GM19452 (cell line): ENCODE measurements around the gene BCL7C.
"Not testable (repeated sequence)": the region's sequence is repeated elsewhere in the genome, so short reads cannot be mapped to it uniquely, and the experiment has no call there.

Source experiments
- ATAC-seq: cut with Tn5 transposase; IDR thresholded peaks from one replicate; pipeline ENCODE4 v1.9.1; 2021; ENCODE audit not compliant: unreplicated experiment

BCL7C gene

GRCh38 chr16:30870904-30871303 is 23.0 kb downstream of the BCL7C start:
- no peak for ATAC-seq

- ATAC-seq = no peak
Measured at GRCh38 chr16:30867747-30868146, 26.1 kb downstream of the BCL7C start.

GRCh38 chr16:30866031-30866430 is 27.8 kb downstream of the BCL7C start:
- no peak for ATAC-seq

GRCh38 chr16:30863178-30863577 is 30.7 kb downstream of the BCL7C start:
- ATAC-seq = not testable (repeated sequence)

GRCh38 chr16:30860729-30861128 is 33.1 kb downstream of the BCL7C start:
- ATAC-seq = not testable (repeated sequence)

GRCh38 chr16:30858829-30859423 is 35.0 kb downstream of the BCL7C start:
- no peak for ATAC-seq

GRCh38 chr16:30858111-30858495 is 35.8 kb downstream of the BCL7C start:
- ATAC-seq = no peak

GRCh38 chr16:30853758-30854157 is 40.1 kb downstream of the BCL7C start:
- no peak for ATAC-seq

GRCh38 chr16:30850246-30850645 is 43.6 kb downstream of the BCL7C start:
- ATAC-seq = no peak

GRCh38 chr16:30846649-30847402 is 47.1 kb downstream of the BCL7C start:
- ATAC-seq = no peak

- ATAC-seq = no peak
Measured at GRCh38 chr16:30844671-30845449, 49.0 kb downstream of the BCL7C start.

GRCh38 chr16:30844346-30844670 is 49.6 kb downstream of the BCL7C start:
- no peak for ATAC-seq

- ATAC-seq = no peak
Measured at GRCh38 chr16:30843501-30843900, 50.4 kb downstream of the BCL7C start.

GRCh38 chr16:30842971-30843370 is 50.9 kb downstream of the BCL7C start:
- no peak for ATAC-seq

- ATAC-seq = no peak
Measured at GRCh38 chr16:30841332-30841731, 52.5 kb downstream of the BCL7C start.

GRCh38 chr16:30840611-30841010 is 53.3 kb downstream of the BCL7C start:
- no peak for ATAC-seq

- no peak for ATAC-seq
Measured at GRCh38 chr16:30839523-30840227, 54.2 kb downstream of the BCL7C start.

- no peak for ATAC-seq
Measured at GRCh38 chr16:30838876-30839471, 54.9 kb downstream of the BCL7C start.

- no peak for ATAC-seq
Measured at GRCh38 chr16:30837904-30838303, 56.0 kb downstream of the BCL7C start.
